ENCODE results near the gene SLC35F4.

SLC35F4 gene

DNA sequence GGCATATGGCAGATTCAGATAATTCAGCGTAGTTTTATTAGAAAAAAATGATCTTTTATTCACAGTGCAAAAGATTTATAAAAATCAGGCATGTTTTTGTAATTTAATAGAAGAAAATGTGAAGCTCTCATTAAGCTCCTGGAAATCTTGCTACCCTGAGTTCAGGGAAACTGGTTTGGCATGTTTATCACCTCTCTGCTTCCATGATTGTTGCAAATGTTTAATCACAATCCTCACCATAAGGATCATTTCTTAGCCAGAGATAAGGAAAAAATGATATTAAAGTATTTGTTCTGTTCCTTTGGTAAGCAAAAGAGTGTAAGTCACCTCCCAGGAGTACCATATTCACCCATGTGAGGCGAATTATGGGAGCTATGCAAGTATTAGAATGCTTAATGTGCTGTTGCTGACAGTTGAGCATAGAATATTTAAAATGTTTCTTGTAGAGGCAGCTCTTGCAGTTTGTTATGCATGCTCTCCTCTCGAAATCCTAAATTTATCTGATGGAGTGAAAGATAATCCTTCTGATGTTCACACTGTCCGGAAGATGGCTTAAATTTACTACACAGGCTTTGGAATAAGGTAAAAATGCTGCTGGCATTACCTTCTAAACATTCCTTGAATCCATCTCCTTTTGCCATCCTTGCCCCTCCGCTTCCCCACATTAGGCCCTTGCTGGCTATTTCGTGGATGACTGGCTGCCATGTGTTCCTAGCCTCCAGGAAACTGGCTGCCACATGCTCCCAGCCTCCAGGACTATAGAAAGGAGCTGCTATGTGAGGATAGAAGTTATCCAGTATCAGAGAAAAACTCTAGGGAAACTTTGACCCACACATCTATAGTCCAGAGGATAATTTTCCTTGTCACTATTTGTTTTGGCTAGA is 256.5 kb downstream of the SLC35F4 start:
- DNase-seq: no peak

DNA sequence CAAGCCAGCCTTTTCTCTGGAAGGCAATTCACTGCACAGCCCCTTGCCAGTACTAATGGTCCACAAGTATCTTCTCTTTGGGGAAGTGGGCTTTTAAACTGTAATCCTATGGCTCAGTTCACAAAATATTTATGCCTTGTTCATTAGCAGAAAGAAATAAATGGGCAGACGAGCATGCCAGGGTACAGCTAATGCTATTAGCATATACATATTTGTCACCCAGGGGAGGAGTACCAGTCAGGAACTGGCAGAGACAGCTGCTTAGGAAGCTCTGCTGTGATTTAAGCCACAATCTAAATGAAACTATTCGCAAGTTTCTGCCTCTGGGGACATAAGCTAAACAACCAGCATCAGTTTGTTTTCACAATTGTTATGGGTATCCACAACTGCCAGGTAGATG is 258.8 kb downstream of the SLC35F4 start:
- DNase-seq: no peak

DNA sequence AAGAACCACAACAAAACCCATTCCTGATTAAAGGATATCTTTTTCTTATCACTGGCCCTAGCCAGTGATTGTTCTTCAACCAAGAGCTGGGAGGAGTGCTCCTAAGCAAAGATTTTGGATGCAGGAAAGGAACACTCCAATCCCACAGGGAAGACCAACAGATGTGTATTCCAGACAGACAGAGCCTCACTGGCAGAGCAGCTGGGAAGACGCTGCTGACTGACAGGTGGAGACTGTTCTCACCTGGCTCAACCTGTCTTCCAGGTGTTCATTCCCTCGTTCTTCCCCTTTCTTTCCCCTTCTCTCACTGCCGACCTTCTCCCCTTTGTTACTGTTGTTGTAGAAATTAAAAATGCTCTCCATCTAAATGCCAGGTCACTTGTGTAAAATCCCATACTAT is 282.5 kb downstream of the SLC35F4 start:
- no peak for DNase-seq

DNA sequence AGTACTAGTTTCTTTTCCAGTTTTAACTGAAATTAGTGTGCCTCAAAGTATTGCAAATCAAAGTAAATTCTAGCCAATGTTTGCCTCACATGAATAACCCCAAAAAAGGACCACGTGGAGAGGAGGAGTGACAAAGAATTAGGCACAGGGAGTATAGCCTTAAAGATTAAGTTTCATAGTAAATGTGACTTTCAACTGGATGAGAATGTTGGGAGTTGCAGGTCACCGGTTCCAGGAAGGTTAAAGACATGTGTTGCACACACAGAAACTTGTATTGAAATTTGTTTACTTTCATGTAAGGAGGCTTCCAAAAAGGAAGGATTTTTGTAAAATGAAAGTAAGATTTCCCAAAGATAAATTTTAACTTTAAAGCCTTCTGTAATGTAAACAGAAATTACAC is 283.1 kb downstream of the SLC35F4 start:
- DNase-seq: no peak

DNA sequence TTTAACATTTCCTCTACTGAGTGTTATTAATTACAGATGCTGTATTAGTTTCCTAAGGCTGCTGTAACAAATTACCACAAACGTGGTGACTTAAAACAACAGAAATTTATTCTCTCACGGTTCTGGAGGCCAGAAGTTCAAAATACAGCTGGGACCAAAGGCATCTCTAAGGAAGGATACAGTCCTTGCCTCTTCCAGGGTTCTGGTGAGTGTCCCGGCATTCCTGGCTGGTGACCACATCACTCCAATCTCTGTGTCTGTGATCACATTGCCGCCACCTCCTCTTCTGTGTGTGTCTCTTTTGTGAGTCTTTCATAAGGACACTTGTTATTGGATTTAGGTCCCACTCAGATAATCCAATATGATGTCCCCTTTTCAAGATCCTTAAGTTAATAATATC is 287.1 kb downstream of the SLC35F4 start:
- DNase-seq: no peak

DNA sequence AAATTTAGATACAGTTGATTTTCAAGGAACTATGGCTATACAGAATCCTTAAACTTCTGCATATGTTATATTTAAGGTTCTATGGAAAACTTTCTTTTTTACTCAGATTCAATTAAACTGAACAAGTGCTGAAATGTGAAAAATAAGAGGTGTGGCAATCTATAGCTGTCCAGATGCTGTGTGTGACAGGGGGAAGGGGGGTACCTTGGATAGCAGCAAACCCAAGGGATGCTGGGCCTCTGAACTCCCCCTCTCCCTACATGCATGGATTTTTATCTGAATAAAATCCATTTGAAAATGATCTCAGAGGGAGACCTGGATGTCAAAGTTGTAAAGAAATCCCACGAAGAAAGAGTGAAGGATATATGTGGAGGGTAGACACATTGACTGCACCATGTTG is 289.4 kb downstream of the SLC35F4 start:
- DNase-seq: no peak

DNA sequence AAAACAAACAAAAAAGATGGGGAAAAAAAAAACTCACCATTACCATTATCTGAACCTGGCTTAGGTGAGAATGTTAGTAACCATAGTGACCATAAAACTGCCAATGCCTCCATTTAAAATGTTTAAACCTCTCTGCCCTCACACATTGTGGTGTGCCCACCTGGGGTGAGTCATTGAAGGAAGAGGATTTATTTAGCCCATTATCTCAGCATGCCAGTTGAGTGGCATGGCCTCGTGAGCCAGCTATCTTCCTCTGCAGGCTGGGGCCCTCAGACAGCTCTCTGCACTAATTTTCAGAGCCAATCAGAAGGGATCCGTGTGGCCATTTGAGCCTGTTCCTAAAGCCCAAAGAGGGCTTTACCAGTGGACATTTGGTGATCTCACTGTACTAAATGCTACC is 290.4 kb downstream of the SLC35F4 start:
- DNase-seq: no peak

DNA sequence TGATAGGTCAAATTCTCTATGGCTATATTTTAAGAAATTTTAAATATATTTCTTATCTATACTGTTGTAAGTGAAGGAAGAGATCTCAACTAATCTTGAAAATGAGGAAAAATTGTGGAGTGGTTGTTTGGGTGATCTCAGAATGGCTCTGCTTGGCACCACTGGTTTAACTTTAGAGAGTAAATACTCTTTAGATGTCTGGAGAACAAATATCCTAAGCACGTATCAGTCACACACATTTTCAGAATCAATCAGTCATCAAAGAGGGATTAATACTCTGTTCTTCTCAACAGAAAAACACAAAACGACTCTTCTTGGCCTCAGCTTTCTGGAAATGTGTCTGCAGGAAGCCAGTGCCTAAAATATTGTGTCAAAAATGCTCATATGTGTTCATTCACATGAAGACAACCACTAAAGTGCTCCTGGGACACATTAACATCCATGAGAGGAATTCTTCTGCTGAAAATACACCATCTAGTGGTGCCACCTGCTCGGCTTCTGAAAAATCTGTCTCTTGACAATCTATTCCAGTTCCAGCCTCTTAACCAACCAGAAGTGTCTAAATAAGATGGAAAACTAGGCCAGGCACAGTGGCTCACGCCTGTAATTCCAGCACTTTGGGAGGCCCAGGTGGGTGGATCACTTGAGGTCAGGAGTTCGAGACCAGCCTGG is 291.1 kb downstream of the SLC35F4 start:
- DNase-seq: no peak

DNA sequence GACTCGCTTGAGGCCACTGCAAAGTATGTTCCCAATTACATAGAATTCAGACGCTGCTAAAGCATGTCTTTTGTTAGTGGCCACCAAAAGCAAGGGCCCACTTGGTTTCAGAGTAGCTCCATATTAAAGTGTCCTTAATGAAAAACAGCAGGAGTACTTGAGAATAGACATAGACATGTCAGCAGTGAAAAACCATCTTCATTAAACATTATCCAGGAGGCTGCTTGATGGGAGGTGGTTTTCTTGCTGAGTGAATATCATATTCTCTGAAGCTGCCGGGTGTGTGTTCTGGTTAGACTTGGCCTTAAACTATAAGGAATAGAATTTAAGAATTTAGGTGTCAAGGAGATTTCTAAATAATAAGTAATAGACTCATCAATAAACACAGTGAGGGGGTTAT is 292.7 kb downstream of the SLC35F4 start:
- no peak for DNase-seq

DNA sequence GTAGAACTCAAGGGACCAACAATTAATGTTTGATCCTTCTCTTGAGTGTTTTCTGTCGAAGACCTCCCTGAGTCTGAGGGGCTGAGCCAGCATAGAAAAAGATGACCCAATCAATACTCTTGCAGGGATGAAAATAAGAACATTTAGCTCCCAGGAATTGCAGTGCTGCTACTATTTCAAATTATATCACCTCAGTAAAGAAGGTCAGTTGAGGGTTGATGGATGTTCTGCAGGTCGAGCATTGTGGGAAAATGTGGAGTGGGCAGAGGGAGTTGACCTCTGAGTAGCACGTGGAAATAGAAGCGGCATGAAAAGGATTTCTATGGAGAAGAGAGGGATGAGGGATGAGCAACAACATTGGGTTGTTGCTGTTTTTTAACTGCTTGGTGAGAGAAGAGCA is 297.3 kb downstream of the SLC35F4 start:
- no peak for DNase-seq

DNA sequence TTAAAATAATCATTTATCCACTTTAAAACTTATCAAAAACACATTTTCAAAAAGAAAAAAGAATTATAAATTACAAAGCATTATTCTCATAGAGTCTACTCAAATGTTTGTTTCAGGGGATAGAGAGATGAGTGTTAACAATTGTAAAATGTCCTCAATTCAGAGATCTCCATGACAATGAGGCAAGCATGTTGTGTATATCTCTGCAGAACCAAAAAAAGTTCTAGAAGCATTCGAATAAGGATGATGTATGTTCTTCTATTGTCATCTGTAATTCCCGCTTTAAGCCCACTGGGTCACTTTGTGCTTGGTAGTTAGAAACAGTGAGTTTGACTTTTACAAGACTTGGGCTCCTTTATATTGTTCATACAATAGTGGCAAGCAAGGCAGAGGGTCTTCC is 298.7 kb downstream of the SLC35F4 start:
- no peak for DNase-seq

DNA sequence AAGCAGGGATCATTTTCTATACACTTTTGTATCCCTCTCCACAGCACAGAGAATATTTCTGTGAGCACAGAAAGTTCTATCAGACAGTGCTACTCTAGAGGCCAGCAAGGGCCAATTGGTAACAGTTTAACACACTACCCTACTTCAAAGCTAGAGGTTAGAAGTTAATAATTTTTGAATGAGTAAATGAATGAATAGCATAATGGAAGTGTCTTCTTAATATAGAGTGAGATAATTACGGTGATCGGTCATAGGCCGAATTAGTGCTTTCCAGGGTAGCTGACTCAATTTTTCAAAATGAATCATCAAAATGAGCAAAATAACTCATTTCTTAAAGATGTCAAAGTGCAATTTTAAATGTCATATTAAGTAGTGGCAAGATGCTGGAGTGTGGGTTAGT is 305.2 kb downstream of the SLC35F4 start:
- DNase-seq: no peak

DNA sequence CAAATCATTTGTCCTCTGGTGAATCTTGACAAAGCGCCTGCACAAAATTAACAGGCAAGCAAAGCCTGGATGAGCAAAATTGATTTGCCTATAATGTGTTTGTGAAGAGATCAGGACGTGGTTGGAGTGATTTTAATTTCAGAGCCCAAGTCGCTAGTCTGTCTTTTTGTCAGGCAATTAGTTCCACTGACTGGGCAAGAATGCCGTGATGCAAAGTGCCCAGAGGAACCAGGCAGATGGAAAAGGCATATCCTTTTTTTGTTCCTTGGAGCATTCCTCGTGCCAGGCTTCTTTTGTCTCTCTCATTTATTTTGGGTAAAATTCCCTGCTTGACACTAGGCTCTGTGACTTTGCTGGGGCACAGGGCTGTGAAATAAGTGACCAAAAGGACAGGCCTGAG is 306.3 kb downstream of the SLC35F4 start:
- no peak for DNase-seq

DNA sequence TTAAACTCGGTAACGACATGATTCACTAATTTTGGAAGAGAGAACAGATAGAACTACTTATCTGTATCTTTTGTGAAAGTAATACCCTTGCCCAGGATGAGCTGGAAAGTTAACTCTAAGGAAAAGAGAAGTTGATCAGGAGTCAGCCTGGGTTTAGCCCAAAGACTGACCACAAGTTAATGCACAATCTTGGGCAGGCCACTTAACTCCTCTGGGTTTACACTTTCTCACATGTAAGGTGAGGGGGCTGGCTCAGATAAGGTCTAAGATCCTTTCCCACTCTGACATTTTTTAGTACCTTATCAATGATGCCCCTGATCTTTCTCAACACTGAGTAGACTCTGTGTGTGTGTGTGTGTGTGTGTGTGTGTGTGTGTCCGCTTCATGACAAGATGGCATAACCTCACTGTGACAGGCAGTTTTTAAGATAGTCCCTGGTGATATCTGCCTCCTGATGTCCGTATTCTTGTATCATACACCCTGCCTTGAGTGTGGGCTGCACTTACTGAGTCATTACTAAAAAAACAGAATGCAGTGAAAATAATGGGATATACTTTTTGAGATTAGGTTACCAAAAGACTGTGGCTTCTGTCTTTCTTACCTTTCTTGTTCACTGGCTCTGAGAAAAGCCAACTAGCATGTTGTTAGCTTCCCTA is 316.0 kb downstream of the SLC35F4 start:
- no peak for DNase-seq

DNA sequence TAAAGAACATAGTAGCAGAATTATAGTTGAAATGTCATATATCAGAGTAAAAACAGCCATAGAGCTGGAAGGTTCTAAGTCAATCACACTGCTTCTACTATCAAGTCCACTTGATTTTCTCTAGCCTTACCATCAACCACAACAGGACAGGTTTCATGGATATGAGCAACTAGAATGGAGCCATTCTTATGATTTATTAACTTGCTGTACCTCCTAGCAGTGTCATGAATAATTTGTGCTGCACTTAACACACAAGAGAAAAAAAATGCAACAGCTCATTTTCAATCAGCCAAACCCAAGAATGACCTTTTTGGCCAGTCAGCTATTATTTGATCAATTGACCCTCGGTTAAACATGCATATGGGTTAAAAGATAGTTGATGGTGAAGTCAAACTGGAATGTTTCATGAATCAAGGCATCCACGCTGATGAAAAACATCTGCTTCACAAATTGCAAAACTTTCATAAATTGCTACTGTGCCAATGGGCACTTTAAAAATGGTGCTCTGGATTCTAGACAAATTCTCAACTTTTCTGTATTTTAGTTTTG is 316.8 kb downstream of the SLC35F4 start:
- DNase-seq: no peak

DNA sequence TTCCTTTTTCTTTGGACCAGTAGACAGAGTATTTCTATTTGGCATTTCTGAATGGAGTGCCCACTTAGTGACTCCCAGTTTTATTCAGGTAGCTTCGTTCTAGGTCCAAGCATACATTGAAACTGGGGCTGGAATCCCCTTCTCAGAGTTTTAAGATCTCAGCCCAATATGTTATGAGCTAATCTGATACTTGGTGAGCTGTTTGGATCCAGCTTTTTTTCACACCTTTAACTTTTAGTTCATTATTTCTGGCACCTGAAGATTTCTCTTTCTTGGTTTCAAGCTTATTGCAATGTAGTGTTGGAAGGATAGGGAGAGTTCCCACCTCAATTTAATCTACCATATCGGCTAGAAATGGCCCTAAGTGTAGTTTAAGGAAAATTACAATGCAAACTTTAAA is 318.8 kb downstream of the SLC35F4 start:
- DNase-seq: no peak

DNA sequence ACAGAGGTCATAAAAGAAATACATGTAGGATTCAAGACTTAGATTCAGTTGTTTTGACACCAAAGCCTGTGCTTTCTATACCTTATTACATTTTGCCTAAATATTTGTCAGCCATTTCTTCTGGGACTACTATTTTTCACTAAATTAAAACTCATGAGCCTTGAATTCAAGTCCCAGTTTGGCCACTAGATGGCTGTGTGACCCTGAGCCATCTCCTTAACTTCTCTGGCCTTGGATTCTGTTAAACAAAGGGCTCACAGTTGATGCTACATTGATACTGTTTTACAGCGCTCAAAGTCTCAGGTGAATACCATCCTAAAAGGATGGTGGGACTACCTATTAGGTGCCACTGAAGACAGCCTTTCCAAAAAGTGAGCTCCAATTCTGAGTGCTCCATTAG is 332.7 kb downstream of the SLC35F4 start:
- DNase-seq: no peak

DNA sequence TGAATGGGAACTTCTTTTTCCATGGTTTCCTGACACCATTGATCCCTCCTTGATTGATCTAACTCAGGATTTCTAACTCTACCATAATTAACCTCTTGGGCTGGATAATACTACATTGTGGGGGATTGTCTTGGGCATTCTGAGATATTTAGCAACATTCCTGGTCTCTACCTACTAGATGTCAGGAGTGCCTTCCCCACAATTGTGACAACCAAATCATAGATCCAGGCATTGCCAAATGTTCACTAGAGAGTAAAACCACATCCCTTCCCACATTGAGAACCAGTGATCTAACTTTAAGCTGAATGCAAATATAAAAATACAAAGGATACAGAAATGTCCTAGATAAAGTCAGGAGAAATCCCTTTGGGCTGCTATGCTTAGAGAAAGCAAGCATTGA is 335.3 kb downstream of the SLC35F4 start:
- DNase-seq: no peak

DNA sequence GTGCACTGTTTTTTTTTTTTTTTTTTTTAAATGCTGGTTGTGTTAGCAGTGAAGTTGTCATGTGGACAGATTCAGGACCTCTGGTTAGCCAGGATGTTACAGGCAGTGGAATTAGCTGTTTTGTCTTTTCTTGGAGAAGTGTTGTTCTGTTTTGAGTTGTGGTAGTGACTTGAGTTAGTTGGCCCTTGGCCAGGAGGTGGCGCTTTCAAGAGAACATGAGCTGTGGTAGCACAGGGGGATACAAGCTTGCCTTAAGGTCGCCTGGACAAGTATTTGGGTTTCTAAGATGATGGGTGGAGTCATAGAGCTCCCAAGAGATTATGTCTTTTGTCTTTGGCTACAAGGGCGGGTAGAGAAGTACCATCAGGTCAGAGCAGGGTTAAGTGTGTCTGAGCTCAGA is 338.9 kb downstream of the SLC35F4 start:
- DNase-seq: no peak

DNA sequence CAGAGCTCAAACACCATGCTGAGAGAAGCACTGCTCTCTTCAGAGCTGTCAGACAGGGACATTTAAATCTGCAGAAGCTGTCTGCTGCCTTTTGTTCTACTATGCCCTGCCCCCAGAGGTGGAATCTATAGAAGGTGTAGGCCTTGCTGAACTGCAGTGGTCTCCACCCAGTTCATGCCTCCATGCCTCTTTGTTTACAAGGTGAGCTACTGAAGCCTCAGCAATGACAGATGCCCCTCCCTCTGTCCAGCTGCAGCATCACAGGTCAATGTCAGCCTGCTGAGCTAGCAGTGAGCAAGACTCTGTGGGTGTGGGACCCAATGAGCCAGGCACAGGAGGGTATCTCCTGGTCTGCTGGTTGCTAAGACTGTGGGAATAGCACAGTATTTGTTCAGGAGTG is 346.8 kb downstream of the SLC35F4 start:
- DNase-seq: no peak

All from stimulated activated CD4-positive, alpha-beta T cell treated with anti-CD3 and anti-CD28 coated beads, Interleukin-4, amount 100 ng/mL, for 4 hours (primary cell).